HEK293T (cell line): ENCODE results near the gene DMRTB1.

Source experiments
- BHLHE40 ChIP-seq: fragments of 450-650 bp; IDR thresholded peaks from 2 replicates; pipeline ENCODE4 v1.6.1; 2016; ENCODE audit warnings: mild to moderate bottlenecking, moderate library complexity, borderline replicate concordance
- CTBP1 ChIP-seq: fragments of 450-650 bp; IDR thresholded peaks from 2 replicates; pipeline ENCODE4 v1.6.1; 2016; ENCODE audit warnings: borderline replicate concordance
- NFRKB ChIP-seq: fragments of 450-650 bp; IDR thresholded peaks from 2 replicates; pipeline ENCODE4 v1.6.1; 2016; ENCODE audit warnings: mild to moderate bottlenecking, moderate library complexity
- SUZ12 ChIP-seq: fragments of 450-650 bp; IDR thresholded peaks from 2 replicates; pipeline ENCODE4 v1.6.1; 2016; ENCODE audit warnings: mild to moderate bottlenecking
- ZNF384 ChIP-seq: fragments of 450-650 bp; IDR thresholded peaks from 2 replicates; pipeline ENCODE4 v1.6.1; 2016
- TF ChIP-seq, protein P1 (sequence below): fragments of 450-650 bp; IDR thresholded peaks from 2 replicates; pipeline ENCODE4 v1.6.1; 2016

DNA sequence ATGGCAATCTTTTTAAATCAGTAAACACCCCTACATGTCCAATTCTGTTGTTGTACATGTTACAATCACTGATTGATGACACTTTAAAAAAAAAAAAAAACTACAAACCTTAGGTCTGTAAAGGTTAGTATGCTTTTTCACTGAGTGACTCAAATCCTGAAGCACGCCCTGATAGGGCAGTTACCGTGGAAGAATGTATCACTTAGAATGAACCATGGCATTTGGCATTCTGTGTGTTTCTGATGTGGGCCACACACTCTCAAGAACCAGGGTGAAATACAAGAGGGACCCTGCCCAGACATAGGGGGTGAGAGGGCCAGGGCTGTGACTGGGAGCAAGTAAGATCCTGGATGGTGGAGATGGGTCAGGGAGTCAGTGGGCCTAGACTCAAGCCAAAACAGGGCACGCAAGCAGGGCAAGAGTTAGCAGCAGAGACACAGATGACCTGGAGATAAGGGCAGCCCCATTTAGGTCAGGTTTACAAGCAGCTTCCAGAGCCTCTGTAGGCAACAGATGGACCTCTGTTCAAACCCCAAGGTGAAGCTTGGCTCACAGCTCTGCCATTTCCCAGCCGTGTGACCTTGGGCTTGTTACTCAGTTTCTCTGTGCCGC, 47.6 kb upstream of the DMRTB1 start:
- TF ChIP-seq CTBP1 (no peak), BHLHE40 (no peak), NFRKB (no peak), SUZ12 (no peak), ZNF384 (no peak)
- TF ChIP-seq, protein P1, sequence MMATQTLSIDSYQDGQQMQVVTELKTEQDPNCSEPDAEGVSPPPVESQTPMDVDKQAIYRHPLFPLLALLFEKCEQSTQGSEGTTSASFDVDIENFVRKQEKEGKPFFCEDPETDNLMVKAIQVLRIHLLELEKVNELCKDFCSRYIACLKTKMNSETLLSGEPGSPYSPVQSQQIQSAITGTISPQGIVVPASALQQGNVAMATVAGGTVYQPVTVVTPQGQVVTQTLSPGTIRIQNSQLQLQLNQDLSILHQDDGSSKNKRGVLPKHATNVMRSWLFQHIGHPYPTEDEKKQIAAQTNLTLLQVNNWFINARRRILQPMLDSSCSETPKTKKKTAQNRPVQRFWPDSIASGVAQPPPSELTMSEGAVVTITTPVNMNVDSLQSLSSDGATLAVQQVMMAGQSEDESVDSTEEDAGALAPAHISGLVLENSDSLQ = no peak
